ENCODE measurements around the gene SNTB2.
"Not testable (repeated sequence)": the region's sequence is repeated elsewhere in the genome, so short reads cannot be mapped to it uniquely, and the experiment has no call there.

SNTB2 gene

GRCh38 chr16:69233124-69233523, 46.2 kb downstream of the SNTB2 start:
- in situ Hi-C loops (cut with MboI; ENCODE audit: low sequenced_read_pairs), result no loop called here

GRCh38 chr16:69234460-69234859, 47.5 kb downstream of the SNTB2 start:
- in situ Hi-C loops (cut with MboI; ENCODE audit: low sequenced_read_pairs), result no loop called here

GRCh38 chr16:69236319-69236718, 49.4 kb downstream of the SNTB2 start:
- in situ Hi-C loops (cut with MboI; ENCODE audit: low sequenced_read_pairs), result no loop called here

- in situ Hi-C loops (cut with MboI; ENCODE audit: low sequenced_read_pairs), result no loop called here
Observed at GRCh38 chr16:69237296-69237695, 50.3 kb downstream of the SNTB2 start.

- in situ Hi-C loops (cut with MboI; ENCODE audit: low sequenced_read_pairs), result no loop called here
Observed at GRCh38 chr16:69239851-69240250, 52.9 kb downstream of the SNTB2 start.

- in situ Hi-C loops (cut with MboI; ENCODE audit: low sequenced_read_pairs), result no loop called here
Observed at GRCh38 chr16:69240331-69240730, 53.4 kb downstream of the SNTB2 start.

GRCh38 chr16:69241926-69242325, 55.0 kb downstream of the SNTB2 start:
- in situ Hi-C loops (cut with MboI; ENCODE audit: low sequenced_read_pairs), result no loop called here

GRCh38 chr16:69243479-69243878, 56.5 kb downstream of the SNTB2 start:
- in situ Hi-C loops (cut with MboI; ENCODE audit: low sequenced_read_pairs), result no loop called here

GRCh38 chr16:69244336-69244735, 57.4 kb downstream of the SNTB2 start:
- in situ Hi-C loops (cut with MboI; ENCODE audit: low sequenced_read_pairs), result no loop called here

GRCh38 chr16:69250081-69250480, 63.1 kb downstream of the SNTB2 start:
- in situ Hi-C loops (cut with MboI; ENCODE audit: low sequenced_read_pairs), result no loop called here

GRCh38 chr16:69253870-69254341, 66.9 kb downstream of the SNTB2 start:
- in situ Hi-C loops (cut with MboI; ENCODE audit: low sequenced_read_pairs), result no loop called here

GRCh38 chr16:69259428-69259764, 72.4 kb downstream of the SNTB2 start:
- in situ Hi-C loops (cut with MboI; ENCODE audit: low sequenced_read_pairs), result not testable (repeated sequence)

GRCh38 chr16:69260019-69260418, 73.1 kb downstream of the SNTB2 start:
- in situ Hi-C loops (cut with MboI; ENCODE audit: low sequenced_read_pairs), result no loop called here

GRCh38 chr16:69260506-69260905, 73.5 kb downstream of the SNTB2 start:
- in situ Hi-C loops (cut with MboI; ENCODE audit: low sequenced_read_pairs), result no loop called here

GRCh38 chr16:69266334-69267063, 79.5 kb downstream of the SNTB2 start:
- in situ Hi-C loops (cut with MboI; ENCODE audit: low sequenced_read_pairs), result no loop called here

GRCh38 chr16:69267633-69268032, 80.7 kb downstream of the SNTB2 start:
- in situ Hi-C loops (cut with MboI; ENCODE audit: low sequenced_read_pairs), result no loop called here

GRCh38 chr16:69270395-69270794, 83.4 kb downstream of the SNTB2 start:
- in situ Hi-C loops (cut with MboI; ENCODE audit: low sequenced_read_pairs), result no loop called here

GRCh38 chr16:69270831-69271230, 83.9 kb downstream of the SNTB2 start:
- in situ Hi-C loops (cut with MboI; ENCODE audit: low sequenced_read_pairs), result no loop called here

GRCh38 chr16:69273009-69273408, 86.0 kb downstream of the SNTB2 start:
- in situ Hi-C loops (cut with MboI; ENCODE audit: low sequenced_read_pairs), result no loop called here

- in situ Hi-C loops (cut with MboI; ENCODE audit: low sequenced_read_pairs), result no loop called here
Observed at GRCh38 chr16:69274699-69275235, 87.8 kb downstream of the SNTB2 start.

- in situ Hi-C loops (cut with MboI; ENCODE audit: low sequenced_read_pairs), result no loop called here
Observed at GRCh38 chr16:69276148-69277115, 89.5 kb downstream of the SNTB2 start.

- in situ Hi-C loops (cut with MboI; ENCODE audit: low sequenced_read_pairs), result no loop called here
Observed at GRCh38 chr16:69277413-69277812, 90.4 kb downstream of the SNTB2 start.
